HT-29 (cell line): ENCODE measurements around the gene ACOX3. TPM values are rescaled to one million over a fixed set of nuclear protein-coding genes. Genes with fewer than 3 reads are reported as not detected.

Experiments
- DNase-seq: peaks from one replicate; pipeline ENCODE4 v3.0.0-alpha.2; 2015; ENCODE audit warnings: low spot score
- total RNA-seq: library from RNA; depleted of rRNA; stranded (reverse); fragments of >200 nt; shearing (Covaris generic); gene quantifications from 2 replicates; pipeline ENCODE4 v1.2.3, GENCODE V29; 2014

The ACOX3 gene
- total RNA-seq, 1 experiment from 2014 or later = 7.5 TPM

- no peak for DNase-seq
These were observed 65.5 kb downstream of the ACOX3 start for GRCh38 chr4:8374851-8375649.

GRCh38 chr4:8373973-8374545, 66.5 kb downstream of the ACOX3 start:
- DNase-seq = no peak

- DNase-seq = no peak
These were observed 67.1 kb downstream of the ACOX3 start for GRCh38 chr4:8373270-8373972.

GRCh38 chr4:8372506-8372905, 68.0 kb downstream of the ACOX3 start:
- DNase-seq = no peak

GRCh38 chr4:8371596-8371995, 68.9 kb downstream of the ACOX3 start:
- DNase-seq = no peak

- no peak for DNase-seq
These were observed 69.5 kb downstream of the ACOX3 start for GRCh38 chr4:8370835-8371595.

GRCh38 chr4:8370106-8370787, 70.3 kb downstream of the ACOX3 start:
- no peak for DNase-seq

GRCh38 chr4:8369426-8370105, 71.0 kb downstream of the ACOX3 start:
- no peak for DNase-seq

- no peak for DNase-seq
These were observed 71.5 kb downstream of the ACOX3 start for GRCh38 chr4:8368998-8369397.

- DNase-seq = no peak
These were observed 72.5 kb downstream of the ACOX3 start for GRCh38 chr4:8368061-8368481.

GRCh38 chr4:8366601-8367000, 73.9 kb downstream of the ACOX3 start:
- DNase-seq = no peak

- DNase-seq = no peak
These were observed 74.6 kb downstream of the ACOX3 start for GRCh38 chr4:8365951-8366350.

- DNase-seq = no peak
These were observed 75.2 kb downstream of the ACOX3 start for GRCh38 chr4:8365353-8365752.

- DNase-seq = no peak
These were observed 75.6 kb downstream of the ACOX3 start for GRCh38 chr4:8364848-8365350.

- DNase-seq = no peak
These were observed 76.4 kb downstream of the ACOX3 start for GRCh38 chr4:8364141-8364540.

GRCh38 chr4:8362483-8362882, 78.0 kb downstream of the ACOX3 start:
- no peak for DNase-seq

GRCh38 chr4:8359193-8359592, 81.3 kb downstream of the ACOX3 start:
- no peak for DNase-seq

GRCh38 chr4:8356856-8357255, 83.7 kb downstream of the ACOX3 start:
- DNase-seq = no peak

- no peak for DNase-seq
These were observed 84.5 kb downstream of the ACOX3 start for GRCh38 chr4:8355864-8356565.

GRCh38 chr4:8355306-8355705, 85.2 kb downstream of the ACOX3 start:
- peak; percentile 15 for DNase-seq
